Hepatocyte (in vitro differentiated cells): ENCODE results near the gene TRABD2A. TPM values are rescaled to one million over a fixed set of nuclear protein-coding genes. Genes with fewer than 3 reads are reported as not detected.
"Not testable (repeated sequence)": the region's sequence is repeated elsewhere in the genome, so short reads cannot be mapped to it uniquely, and the experiment has no call there.

ENCODE experiments used
- DNase-seq: peaks from one replicate; pipeline ENCODE4 v3.0.0-alpha.2; 2016; ENCODE audit warnings: low spot score
- H2AFZ ChIP-seq: fragments of 200-600 bp; sonication (generic); 2 replicates; pipeline ENCODE4 v1.6.0; 2016; ENCODE audit warnings: antibody characterized with exemption, mild to moderate bottlenecking
- H3K27ac ChIP-seq: fragments of 200-600 bp; sonication (generic); 2 replicates; pipeline ENCODE4 v1.5.1; 2016; ENCODE audit warnings: mild to moderate bottlenecking
- H3K27me3 ChIP-seq: fragments of 200-600 bp; sonication (generic); 2 replicates; pipeline ENCODE4 v1.6.1; 2016
- H3K36me3 ChIP-seq: fragments of 200-600 bp; sonication (generic); replicated peaks from 2 replicates; pipeline ENCODE4 v1.5.1; 2016; ENCODE audit warnings: low read depth; ENCODE audit not compliant: insufficient read depth
- H3K4me1 ChIP-seq: fragments of 200-600 bp; sonication (generic); 2 replicates; pipeline ENCODE4 v1.5.1; 2016; ENCODE audit warnings: mild to moderate bottlenecking, moderate library complexity; ENCODE audit not compliant: insufficient read depth
- H3K4me2 ChIP-seq: fragments of 200-600 bp; sonication (generic); 2 replicates; pipeline ENCODE4 v1.6.0; 2016
- H3K4me3 ChIP-seq: fragments of 200-600 bp; sonication (generic); 2 replicates; pipeline ENCODE4 v1.5.1; 2016; ENCODE audit warnings: mild to moderate bottlenecking
- H3K79me2 ChIP-seq: fragments of 200-600 bp; sonication (generic); 2 replicates; pipeline ENCODE4 v1.6.0; 2017; ENCODE audit warnings: mild to moderate bottlenecking
- H3K9me2 ChIP-seq: fragments of 200-600 bp; sonication (generic); replicated peaks from 2 replicates; pipeline ENCODE4 v1.6.0; 2017; ENCODE audit warnings: mild to moderate bottlenecking; ENCODE audit not compliant: insufficient read depth
- H3K9me3 ChIP-seq: fragments of 200-600 bp; sonication (generic); 2 replicates; pipeline ENCODE4 v1.5.1; 2016; ENCODE audit warnings: low read depth, mild to moderate bottlenecking
- H4K20me1 ChIP-seq: fragments of 200-600 bp; sonication (generic); 2 replicates; pipeline ENCODE4 v1.6.0; 2016; ENCODE audit warnings: mild to moderate bottlenecking; ENCODE audit not compliant: insufficient read depth, poor library complexity, severe bottlenecking
- EZH2 ChIP-seq: fragments of 200-600 bp; sonication (generic); IDR thresholded peaks from 2 replicates; pipeline ENCODE4 v1.6.1; 2016; ENCODE audit warnings: antibody characterized with exemption, mild to moderate bottlenecking, borderline replicate concordance
- EZH2phosphoT487 ChIP-seq: fragments of 200-600 bp; sonication (generic); IDR thresholded peaks from one replicate; pipeline ENCODE4 v1.6.1; 2018; ENCODE audit warnings: antibody characterized with exemption, mild to moderate bottlenecking, low read depth, moderate library complexity; ENCODE audit not compliant: unreplicated experiment, severe bottlenecking
- WGBS: methylation state at CpG from one replicate; pipeline ENCODE4 v1.1.6; 2016; ENCODE audit warnings: low lambda C conversion rate; ENCODE audit errors: missing lambda C conversion rate; 5-methylcytosine and 5-hydroxymethylcytosine counted together
- polyA plus RNA-seq: library from polyadenylated mRNA; unstranded; fragments of >200 nt; fragmentation: Nextera tagmentation; extraction: Ambion mirVana; gene quantifications from 2 replicates; pipeline ENCODE4 v1.2.1, GENCODE V29; 2016
- total RNA-seq: library from RNA; depleted of rRNA; stranded (reverse); fragments of >200 nt; gene quantifications from 2 replicates; pipeline ENCODE4 v1.2.3, GENCODE V29; 2014
- TF ChIP-seq, protein P1 (sequence below): fragments of 200-600 bp; sonication (generic); IDR thresholded peaks from 2 replicates; pipeline ENCODE4 v1.5.1; 2016; ENCODE audit warnings: antibody characterized with exemption, mild to moderate bottlenecking; ENCODE audit not compliant: poor library complexity

Gene TRABD2A
- total and polyA plus RNA-seq, 2 experiments from 2014 or later: 2.2 to 2.9 TPM

DNA sequence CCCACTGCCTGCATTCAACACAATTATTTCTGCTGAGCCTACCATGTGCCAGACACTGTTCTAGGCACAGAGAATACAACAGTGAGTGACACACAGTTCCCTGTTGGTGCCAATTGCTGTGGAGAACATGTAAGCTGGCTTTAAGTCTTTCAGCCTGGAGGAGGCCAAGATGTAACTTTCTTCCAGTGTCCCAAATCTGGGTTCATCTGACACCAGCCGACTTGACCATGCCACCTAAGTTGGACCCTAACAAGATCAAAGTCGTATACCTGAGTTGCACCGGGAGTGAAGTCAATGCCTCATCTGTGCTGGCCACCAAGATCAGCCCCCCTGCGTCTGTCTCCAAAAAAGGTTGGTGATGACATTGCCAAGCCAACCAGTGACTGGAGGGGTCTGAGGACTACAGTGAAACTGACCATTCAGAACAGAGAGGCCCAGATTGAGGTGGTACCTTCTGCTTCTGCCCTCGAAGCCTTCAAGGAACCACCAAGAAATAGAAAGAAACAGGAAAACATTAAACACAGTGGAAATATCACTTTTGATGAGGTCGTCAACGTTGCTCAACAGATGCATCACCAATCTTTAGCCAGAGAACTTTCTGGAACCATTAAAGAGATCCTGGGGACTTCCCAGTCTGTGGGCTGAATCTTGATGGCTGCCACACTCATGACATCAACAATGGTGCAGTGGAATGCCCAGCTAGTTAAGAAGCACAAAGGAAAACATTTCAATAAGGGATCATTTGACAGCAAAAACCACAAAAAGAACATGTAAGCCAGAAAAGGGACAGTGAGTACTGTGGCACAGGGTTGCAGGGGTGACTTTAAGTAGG is 6.3 kb downstream of the TRABD2A start:
- Histone ChIP-seq H3K36me3 (no peaks in the 10 kb centered on the region), H3K4me2 (no peak overlapping the region), H3K79me2 (no peaks in the 10 kb centered on the region), H3K4me1 (no peaks in the 10 kb centered on the region), H3K9me3 (no peaks in the 10 kb centered on the region), H3K27ac (no peak overlapping the region), H4K20me1 (no peaks in the 10 kb centered on the region), H3K4me3 (no peak overlapping the region), H3K9me2 (no peaks in the 10 kb centered on the region), H3K27me3 (peaks cover 32% of the 10 kb centered on the region), H2AFZ (no peak overlapping the region)
- TF ChIP-seq EZH2phosphoT487 (no peak), EZH2 (no peak)
- TF ChIP-seq, protein P1, sequence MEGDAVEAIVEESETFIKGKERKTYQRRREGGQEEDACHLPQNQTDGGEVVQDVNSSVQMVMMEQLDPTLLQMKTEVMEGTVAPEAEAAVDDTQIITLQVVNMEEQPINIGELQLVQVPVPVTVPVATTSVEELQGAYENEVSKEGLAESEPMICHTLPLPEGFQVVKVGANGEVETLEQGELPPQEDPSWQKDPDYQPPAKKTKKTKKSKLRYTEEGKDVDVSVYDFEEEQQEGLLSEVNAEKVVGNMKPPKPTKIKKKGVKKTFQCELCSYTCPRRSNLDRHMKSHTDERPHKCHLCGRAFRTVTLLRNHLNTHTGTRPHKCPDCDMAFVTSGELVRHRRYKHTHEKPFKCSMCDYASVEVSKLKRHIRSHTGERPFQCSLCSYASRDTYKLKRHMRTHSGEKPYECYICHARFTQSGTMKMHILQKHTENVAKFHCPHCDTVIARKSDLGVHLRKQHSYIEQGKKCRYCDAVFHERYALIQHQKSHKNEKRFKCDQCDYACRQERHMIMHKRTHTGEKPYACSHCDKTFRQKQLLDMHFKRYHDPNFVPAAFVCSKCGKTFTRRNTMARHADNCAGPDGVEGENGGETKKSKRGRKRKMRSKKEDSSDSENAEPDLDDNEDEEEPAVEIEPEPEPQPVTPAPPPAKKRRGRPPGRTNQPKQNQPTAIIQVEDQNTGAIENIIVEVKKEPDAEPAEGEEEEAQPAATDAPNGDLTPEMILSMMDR: no peak
- DNase-seq: no peak
- 95% methylated on average over 7 of the region's 7 CpGs for WGBS

DNA sequence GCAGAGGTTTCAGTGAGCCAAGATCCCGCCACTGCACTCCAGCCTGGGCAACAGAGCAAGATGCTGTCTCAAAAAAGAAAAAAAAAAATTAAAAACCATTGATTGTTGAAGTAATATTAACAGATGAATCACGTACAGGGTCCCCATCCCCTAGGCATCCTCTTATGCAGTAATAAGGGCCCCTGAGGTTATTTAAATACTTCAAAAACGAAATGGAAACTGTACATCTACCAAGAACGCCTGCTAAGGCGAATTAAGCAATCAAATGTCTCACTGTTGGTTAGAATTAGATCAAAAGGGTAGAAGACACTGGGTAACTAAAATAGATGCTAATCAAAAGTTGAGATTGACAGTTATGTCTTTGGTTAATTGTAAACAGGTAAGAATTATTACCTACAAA is 7.5 kb downstream of the TRABD2A start:
- H3K4me2 ChIP-seq: no peak overlapping the region
- H3K9me2 ChIP-seq: no peaks in the 10 kb centered on the region
- H3K27ac ChIP-seq: no peak overlapping the region
- no peaks in the 10 kb centered on the region for H3K79me2 ChIP-seq
- DNase-seq: no peak
- H4K20me1 ChIP-seq: no peaks in the 10 kb centered on the region
- no peak overlapping the region for H3K4me3 ChIP-seq
- H3K9me3 ChIP-seq: no peaks in the 10 kb centered on the region
- TF ChIP-seq EZH2: no peak
- TF ChIP-seq EZH2phosphoT487: no peak
- TF ChIP-seq, protein P1: no peak
- H3K4me1 ChIP-seq: no peaks in the 10 kb centered on the region
- H3K27me3 ChIP-seq: peaks cover 19% of the 10 kb centered on the region
- WGBS: 94% methylated on average over 5 of the region's 5 CpGs
- no peaks in the 10 kb centered on the region for H3K36me3 ChIP-seq
- no peak overlapping the region for H2AFZ ChIP-seq

DNA sequence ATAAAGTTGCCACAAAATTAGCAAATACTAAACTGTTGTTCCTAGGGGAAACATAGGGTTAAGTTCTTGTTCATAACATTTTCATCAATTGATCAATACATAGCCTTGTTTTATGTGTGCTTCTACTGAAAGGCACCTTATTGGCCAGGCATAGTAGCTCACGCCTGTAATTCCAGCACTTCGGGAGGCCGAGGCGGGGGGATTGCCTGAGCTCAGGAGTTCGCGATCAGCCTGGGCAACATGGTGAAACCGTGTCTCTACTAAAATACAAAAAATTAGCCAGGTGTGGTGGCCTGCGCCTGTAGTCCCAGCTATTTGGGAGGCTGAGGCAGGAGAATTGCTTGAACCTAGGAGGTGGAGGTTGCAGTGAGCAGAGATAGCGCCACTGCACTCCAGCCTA is 8.2 kb downstream of the TRABD2A start:
- WGBS: over 99% methylated on average over 9 of the region's 9 CpGs
- not testable (repeated sequence) for H3K9me2 ChIP-seq

DNA sequence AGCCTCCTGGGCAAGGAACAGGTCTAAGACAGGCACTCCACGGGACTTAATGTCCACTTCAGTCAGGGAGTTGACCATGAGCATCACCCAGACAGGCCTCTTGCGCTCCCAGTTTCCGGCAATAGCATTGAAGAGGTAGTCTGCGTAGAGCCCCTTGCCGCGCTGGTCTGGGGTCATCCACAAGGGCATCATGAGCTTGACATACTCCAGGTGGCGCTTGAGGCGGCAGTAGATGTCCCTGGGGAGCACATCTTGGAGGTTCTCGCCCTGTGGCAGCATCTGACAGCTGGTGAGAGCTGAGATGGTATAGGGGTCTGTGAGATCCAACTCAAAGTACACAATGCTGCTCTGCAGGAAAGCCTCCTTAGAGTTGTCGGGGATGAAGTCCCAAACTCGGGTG is 10.6 kb downstream of the TRABD2A start:
- no peak overlapping the region for H3K4me2 ChIP-seq
- no peaks in the 10 kb centered on the region for H3K27me3 ChIP-seq
- 90% methylated on average over 11 of the region's 11 CpGs for WGBS
- TF ChIP-seq EZH2phosphoT487 (no peak), EZH2 (no peak)
- TF ChIP-seq, protein P1: no peak
- H3K79me2 ChIP-seq: no peaks in the 10 kb centered on the region
- H3K4me3 ChIP-seq: no peak overlapping the region
- H3K9me3 ChIP-seq: no peaks in the 10 kb centered on the region
- no peaks in the 10 kb centered on the region for H4K20me1 ChIP-seq
- DNase-seq: no peak
- H3K4me1 ChIP-seq: no peaks in the 10 kb centered on the region
- H3K27ac ChIP-seq: no peak overlapping the region
- H3K36me3 ChIP-seq: no peaks in the 10 kb centered on the region
- H3K9me2 ChIP-seq: no peaks in the 10 kb centered on the region
- no peak overlapping the region for H2AFZ ChIP-seq

More for the DNA sequence above, 8.2 kb downstream of the TRABD2A start:
- not testable (repeated sequence) for DNase-seq, H4K20me1 ChIP-seq, H3K4me1 ChIP-seq, H2AFZ ChIP-seq, H3K27ac ChIP-seq, H3K36me3 ChIP-seq, H3K4me3 ChIP-seq, H3K4me2 ChIP-seq, H3K79me2 ChIP-seq, H3K9me3 ChIP-seq
- H3K27me3 ChIP-seq: peaks cover 14% of the 10 kb centered on the region

DNA sequence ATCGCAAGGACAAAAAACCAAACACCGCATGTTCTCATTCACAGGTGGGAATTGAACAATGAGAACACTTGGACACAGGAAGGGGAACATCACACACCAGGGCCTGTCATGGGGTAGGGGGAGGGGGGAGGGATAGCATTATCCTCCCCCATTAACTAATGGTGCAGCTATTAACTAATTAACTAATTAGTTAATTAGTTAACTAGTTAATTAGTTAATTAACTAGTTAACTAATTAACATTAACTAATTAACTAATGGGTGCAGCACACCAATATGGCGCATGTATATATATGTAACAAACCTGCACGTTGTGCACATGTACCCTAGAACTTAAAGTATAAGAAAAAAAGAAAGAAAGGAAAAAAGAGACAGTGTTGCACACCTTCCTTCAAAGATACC is 12.6 kb downstream of the TRABD2A start:
- H3K79me2 ChIP-seq, H3K9me3 ChIP-seq, H3K36me3 ChIP-seq, H3K4me2 ChIP-seq, H3K4me3 ChIP-seq, DNase-seq, H3K9me2 ChIP-seq, H3K4me1 ChIP-seq, H3K27ac ChIP-seq, H3K27me3 ChIP-seq, H4K20me1 ChIP-seq, H2AFZ ChIP-seq: not testable (repeated sequence)
- WGBS: 95% methylated on average over 4 of the region's 4 CpGs
